ENCODE measurements around the gene EXOC2. TPM values are rescaled to one million over a fixed set of nuclear protein-coding genes. Genes with fewer than 3 reads are reported as not detected.

Gene EXOC2
- total RNA-seq, 1 donor from 2014 or later = 34.3 TPM

- peak; percentile 48 to 59 for DNase-seq (ENCODE audit: low read depth in 2 of 2)
These were observed 99.6 kb downstream of the EXOC2 start for GRCh38 chr6:593139-593906.

- no peak for DNase-seq (ENCODE audit: low read depth in 2 of 2)
These were observed 103.8 kb downstream of the EXOC2 start for GRCh38 chr6:589090-589489.

- no peak for DNase-seq (ENCODE audit: low read depth in 2 of 2)
These were observed 106.4 kb downstream of the EXOC2 start for GRCh38 chr6:586553-586952.

- DNase-seq (ENCODE audit: low read depth in 2 of 2) = no peak
These were observed 109.3 kb downstream of the EXOC2 start for GRCh38 chr6:583635-584034.

GRCh38 chr6:583116-583515 lies 109.8 kb downstream of the EXOC2 start:
- no peak for DNase-seq (ENCODE audit: low read depth in 2 of 2)

- no peak for DNase-seq (ENCODE audit: low read depth in 2 of 2)
These were observed 110.6 kb downstream of the EXOC2 start for GRCh38 chr6:582370-582769.

GRCh38 chr6:579339-579738 lies 113.6 kb downstream of the EXOC2 start:
- peak in 1 of 2 donors; percentile 20 for DNase-seq (ENCODE audit: low read depth in 2 of 2)

GRCh38 chr6:572596-573265 lies 120.2 kb downstream of the EXOC2 start:
- no peak for DNase-seq (ENCODE audit: low read depth in 2 of 2)

- DNase-seq (ENCODE audit: low read depth in 2 of 2) = peak in 1 of 2 donors; percentile 17
These were observed 121.0 kb downstream of the EXOC2 start for GRCh38 chr6:571892-572291.

- no peak for DNase-seq (ENCODE audit: low read depth in 2 of 2)
These were observed 122.1 kb downstream of the EXOC2 start for GRCh38 chr6:570825-571224.

GRCh38 chr6:568954-569523 lies 123.9 kb downstream of the EXOC2 start:
- DNase-seq (ENCODE audit: low read depth in 2 of 2) = no peak

- no peak for DNase-seq (ENCODE audit: low read depth in 2 of 2)
These were observed 124.9 kb downstream of the EXOC2 start for GRCh38 chr6:568085-568484.

- no peak for DNase-seq (ENCODE audit: low read depth in 2 of 2)
These were observed 129.1 kb downstream of the EXOC2 start for GRCh38 chr6:563863-564262.

GRCh38 chr6:562052-562676 lies 130.8 kb downstream of the EXOC2 start:
- peak in 1 of 2 donors; percentile 57 for DNase-seq (ENCODE audit: low read depth in 2 of 2)

GRCh38 chr6:561335-561734 lies 131.6 kb downstream of the EXOC2 start:
- DNase-seq (ENCODE audit: low read depth in 2 of 2) = peak in 1 of 2 donors; percentile 11

GRCh38 chr6:558959-559358 lies 134.0 kb downstream of the EXOC2 start:
- no peak for DNase-seq (ENCODE audit: low read depth in 2 of 2)

GRCh38 chr6:558089-558488 lies 134.8 kb downstream of the EXOC2 start:
- DNase-seq (ENCODE audit: low read depth in 2 of 2) = peak in 1 of 2 donors; percentile 3

GRCh38 chr6:551829-552350 lies 141.0 kb downstream of the EXOC2 start:
- no peak for DNase-seq (ENCODE audit: low read depth in 2 of 2)

GRCh38 chr6:551405-551804 lies 141.5 kb downstream of the EXOC2 start:
- DNase-seq (ENCODE audit: low read depth in 2 of 2) = peak in 1 of 2 donors; percentile 5

GRCh38 chr6:549906-550305 lies 143.0 kb downstream of the EXOC2 start:
- no peak for DNase-seq (ENCODE audit: low read depth in 2 of 2)

GRCh38 chr6:548517-548916 lies 144.4 kb downstream of the EXOC2 start:
- DNase-seq (ENCODE audit: low read depth in 2 of 2) = no peak

- no peak for DNase-seq (ENCODE audit: low read depth in 2 of 2)
These were observed 144.8 kb downstream of the EXOC2 start for GRCh38 chr6:548091-548490.

Data from dermis microvascular lymphatic vessel endothelial cell (primary cell).